Activated CD4-positive, alpha-beta T cell treated with anti-CD3 and anti-CD28 coated beads, Interleukin-2, amount 10 ng/mL, durations not matched to agents 24 days and 14 days (primary cell): ENCODE data around the gene AKTIP. TPM values are rescaled to one million over a fixed set of nuclear protein-coding genes. Genes with fewer than 3 reads are reported as not detected.

Experiments
- total RNA-seq: library from RNA; stranded (reverse); gene quantifications from 2 replicates; pipeline ENCODE4 v1.2.3, GENCODE V29; 2022

The AKTIP gene
- total RNA-seq, 1 donor from 2014 or later, result 18.7 TPM

Other genes with a start within 250 kb of the AKTIP start
- 66.5 and 69.9 TPM in 2 replicates for gene RBL2, start 68.7 kb downstream of the AKTIP start, total RNA-seq
- 9.9 and 10.0 TPM in 2 replicates for gene RPGRIP1L, start 200.7 kb upstream of the AKTIP start, total RNA-seq
- 60.8 and 61.1 TPM in 2 replicates for gene FTO, start 200.9 kb upstream of the AKTIP start, total RNA-seq